Esophagus mucosa (tissue), 1 donor: Measurements from ENCODE around the gene RAB20. TPM values are rescaled to one million over a fixed set of nuclear protein-coding genes. Genes with fewer than 3 reads are reported as not detected.
"Not testable (repeated sequence)": the region's sequence is repeated elsewhere in the genome, so short reads cannot be mapped to it uniquely, and the experiment has no call there.

ENCODE experiments used
- ATAC-seq: fragments of 200-7000 bp; cut with Tn5 transposase; one replicate; pipeline ENCODE4 v1.9.1; 2020
- total RNA-seq: library from RNA; stranded (reverse); gene quantifications from one replicate; pipeline ENCODE4 v1.2.4, GENCODE V29; 2023
- donor health status: DM: yes; HTN: yes; CAD: no.

Gene RAB20, protein sequence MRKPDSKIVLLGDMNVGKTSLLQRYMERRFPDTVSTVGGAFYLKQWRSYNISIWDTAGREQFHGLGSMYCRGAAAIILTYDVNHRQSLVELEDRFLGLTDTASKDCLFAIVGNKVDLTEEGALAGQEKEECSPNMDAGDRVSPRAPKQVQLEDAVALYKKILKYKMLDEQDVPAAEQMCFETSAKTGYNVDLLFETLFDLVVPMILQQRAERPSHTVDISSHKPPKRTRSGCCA
- total RNA-seq = 1.6 TPM

DNA sequence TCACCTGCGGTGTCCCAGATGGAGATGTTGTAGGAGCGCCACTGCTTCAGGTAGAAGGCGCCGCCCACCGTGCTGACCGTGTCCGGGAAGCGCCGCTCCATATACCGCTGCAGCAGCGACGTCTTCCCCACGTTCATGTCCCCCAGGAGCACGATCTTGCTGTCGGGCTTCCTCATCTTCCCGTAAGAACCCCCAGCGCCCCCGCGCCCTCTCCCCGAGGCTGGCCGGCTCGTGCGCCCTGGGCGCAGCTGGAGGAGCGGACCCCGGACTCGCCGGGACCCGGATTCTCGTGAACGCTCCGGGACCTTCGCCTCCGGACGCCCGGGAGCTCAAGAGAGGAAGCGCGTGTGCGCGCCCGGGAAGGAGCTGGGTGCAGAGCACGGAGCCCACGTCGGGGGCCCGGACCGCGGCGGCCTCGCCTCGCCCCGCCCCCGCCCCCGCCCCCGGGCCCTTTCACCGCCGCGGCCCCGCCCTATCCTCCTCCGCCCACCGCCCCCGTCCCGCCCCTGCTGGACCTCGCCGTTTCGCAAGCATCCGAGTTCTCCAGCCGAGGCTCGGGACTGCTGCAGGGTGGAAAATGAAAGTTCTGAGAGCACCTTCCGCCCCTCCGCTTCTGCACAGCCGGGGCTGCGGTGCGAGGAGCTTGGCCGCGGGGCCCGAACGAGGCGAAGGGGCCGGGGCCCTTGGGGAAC lies at the start of gene RAB20:
TSS of gene RAB20 (minus strand) at position 379 of the 692 bp plus-strand sequence. CDS start at position 176, 203 bp downstream.
- peak; percentile 81 for ATAC-seq

DNA sequence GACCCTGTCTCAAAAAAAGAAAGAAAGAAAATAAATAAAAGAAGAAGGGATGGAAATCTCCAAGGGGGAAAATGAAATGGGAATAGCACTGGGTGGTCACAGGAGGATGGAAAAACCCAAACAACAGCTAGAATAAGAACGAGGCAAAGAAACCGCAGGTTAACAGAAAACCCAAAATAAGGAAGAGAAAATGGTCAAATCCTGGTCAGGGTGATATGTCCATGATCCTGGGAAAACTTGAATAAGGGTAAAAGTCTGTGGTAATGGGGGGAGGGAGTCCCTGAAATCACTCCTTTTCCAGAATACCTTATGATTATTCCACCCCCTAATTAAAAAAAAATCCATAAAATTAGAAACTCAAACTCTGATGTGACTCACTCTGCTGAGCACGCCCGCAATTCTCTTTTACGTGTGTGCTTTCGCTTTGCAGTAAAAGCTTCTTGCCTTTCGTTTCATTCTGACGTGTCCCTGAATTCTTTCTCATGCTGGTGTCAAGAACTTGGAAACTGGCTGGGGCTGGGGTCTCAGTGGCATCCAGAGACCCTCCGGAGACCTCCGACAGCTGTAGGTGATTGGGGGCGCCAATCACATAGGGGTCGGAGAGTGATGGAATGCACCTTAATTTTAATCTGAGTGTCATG lies 49.6 kb upstream of the RAB20 start:
- no peak for ATAC-seq

DNA sequence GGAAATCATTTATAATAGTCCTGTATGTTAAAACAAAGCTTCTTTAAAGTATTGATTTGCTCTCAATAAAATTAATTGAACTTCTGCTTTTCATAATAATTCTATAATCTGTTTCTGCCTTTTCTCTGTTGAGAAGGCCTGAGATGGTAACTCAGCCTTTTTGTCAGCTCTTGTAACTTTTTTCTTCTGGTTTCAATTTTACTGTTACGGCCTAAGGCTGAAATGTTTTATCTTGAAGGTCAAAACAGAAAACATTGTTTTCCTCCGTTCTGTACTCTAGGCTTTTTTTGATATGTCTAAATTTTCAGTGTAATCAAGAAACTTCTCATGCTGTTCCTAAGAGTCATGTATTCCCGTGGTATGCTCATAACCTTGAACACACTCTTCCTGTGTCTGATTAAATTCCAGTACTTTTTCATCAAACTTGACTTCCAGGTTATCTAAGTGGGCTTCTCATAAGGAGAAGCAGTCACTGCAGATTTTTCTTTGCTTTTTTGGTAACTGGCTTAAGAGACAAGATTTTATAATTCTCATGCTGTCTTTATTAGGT lies 46.2 kb upstream of the RAB20 start:
- no peak for ATAC-seq

DNA sequence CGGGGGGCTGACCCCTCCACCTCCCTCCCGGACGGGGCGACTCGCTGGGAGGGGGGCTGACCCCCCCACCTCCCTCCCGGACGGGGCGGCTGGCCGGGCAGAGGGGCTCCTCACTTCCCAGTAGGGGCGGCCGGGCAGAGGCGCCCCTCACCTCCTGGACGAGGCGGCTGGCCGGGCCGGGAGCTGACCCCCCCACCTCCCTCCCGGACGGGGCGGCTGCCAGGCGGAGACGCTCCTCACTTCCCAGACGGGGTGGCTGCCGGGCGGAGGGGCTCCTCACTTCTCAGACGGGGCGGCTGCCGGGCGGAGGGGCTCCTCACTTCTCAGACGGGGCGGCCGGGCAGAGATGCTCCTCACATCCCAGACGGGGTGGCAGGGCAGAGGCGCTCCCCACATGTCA lies 44.8 kb upstream of the RAB20 start:
- ATAC-seq = not testable (repeated sequence)

DNA sequence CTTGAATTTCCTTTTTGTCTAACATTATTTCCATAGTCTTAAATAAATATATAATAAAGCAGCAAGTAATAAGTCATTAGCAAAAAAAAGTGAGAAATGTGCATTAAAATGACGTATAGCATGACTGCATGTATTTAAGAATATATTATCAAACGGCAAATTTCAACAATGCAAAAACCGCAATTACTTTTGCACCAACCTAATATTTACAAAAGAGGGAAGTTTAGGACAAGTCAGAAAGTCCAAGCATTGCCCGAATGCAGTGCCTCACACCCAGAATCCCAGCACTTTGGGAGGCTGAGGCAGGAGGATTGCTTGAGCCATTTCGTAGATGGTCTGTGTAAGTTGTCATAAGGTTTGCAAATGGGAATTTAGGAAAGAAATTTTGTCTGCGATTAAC lies 43.6 kb upstream of the RAB20 start:
- no peak for ATAC-seq

DNA sequence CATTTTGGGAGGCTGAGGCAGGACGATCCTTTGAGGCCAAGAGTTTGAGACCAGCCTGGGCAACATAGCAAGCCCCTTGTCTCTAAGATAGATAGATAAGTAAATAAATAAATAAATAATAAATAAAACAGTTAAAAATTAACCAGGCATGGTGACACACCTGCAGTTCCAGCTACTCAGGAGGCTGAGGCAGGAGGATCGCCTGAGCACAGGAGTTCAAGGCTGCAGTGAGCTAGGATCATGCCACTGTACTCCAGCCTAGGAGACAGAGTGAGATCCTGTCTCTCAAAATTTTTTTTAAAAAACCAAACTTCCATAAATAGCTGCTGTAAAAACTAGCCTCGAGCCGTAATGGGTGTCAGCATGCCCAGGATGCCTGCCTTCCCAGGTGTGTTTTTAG lies 39.5 kb upstream of the RAB20 start:
- no peak for ATAC-seq

DNA sequence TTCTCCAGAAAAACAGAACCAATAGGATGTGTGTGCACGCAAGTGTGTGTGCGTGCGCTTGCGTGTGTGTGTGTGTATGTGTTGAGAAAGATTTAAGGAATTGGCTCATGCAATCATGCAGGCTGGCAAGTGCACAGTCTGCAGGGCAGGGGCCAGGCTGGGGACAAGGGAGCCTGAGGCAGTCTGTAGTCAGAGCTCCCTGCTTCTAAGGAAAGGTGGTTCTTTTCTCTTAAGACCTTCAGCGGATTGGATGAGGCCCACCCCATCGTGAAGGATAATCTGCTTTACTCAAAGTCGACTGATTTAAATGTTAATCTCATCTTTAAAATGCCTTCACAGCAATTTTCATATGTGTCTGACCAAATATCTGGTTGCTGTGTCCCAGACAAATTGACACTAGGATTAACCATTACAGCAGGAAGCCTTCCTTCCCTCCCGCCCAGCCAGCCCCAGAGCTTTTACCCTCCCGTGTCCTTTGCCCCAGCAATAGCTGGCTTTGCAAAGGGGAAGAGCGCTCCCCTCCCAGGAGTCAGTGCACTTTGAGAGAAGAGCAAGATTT lies 38.8 kb upstream of the RAB20 start:
- no peak for ATAC-seq

DNA sequence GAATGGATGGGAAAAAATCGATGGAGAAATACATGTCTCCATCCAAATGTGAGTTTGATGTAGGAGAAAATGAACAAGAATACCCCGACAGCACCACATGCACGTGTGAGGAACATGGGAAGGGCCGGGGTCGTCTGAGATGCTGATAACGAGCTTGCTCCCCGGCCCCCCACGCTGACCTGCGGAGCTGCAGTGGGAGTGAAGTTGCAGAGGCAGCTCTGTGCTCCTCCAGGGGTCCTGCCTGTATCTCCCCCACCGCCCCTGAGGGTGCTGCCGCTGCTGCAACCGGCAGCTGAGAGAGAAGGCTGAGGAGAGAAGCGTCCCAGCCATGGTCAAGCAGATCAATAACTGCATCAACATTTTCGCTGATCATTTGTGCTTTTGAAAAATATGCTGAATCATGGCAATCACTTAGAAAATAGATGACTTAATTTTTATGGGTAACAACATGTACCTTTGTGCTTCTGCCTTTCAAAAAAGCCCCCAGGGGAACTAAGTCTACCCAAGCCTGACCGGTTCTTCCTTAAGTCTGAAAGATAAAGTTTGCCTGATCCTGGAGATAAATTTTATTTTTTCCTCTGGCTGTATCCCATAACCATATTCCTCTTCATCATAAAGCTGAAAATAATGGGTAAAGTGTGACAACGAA lies 35.6 kb upstream of the RAB20 start:
- ATAC-seq = no peak

DNA sequence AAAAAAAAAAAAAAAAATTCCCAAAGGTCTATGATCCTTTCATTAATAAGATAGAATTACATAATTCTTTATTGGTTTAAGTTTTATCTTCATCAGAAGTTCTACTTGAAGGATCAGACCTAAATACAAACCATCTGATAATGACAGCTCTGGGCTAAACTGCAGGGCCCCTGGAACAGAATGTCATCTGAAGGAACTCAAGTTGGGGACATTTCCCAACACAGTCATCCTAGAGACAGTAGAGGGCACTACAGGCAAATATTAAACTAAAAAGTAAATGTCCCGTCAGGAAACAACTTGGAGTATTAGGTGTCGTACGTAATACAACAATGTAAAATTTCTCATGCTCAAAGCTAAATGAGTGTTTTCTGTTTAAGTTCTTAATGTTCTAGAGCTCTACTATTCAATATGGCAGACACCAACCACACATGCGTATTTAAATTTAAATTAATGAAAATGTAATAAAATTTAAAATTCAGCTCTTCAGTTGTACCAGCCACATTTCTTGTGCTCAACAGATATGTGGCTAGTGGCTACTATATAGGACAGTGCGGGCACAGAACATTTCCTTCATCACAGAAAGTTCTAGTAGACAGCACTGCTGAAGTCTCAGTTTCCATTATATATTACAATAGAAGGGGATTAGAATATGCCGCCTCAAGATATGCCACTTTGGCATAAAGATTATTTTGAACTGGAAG lies 32.1 kb upstream of the RAB20 start:
- peak; percentile 71 for ATAC-seq

DNA sequence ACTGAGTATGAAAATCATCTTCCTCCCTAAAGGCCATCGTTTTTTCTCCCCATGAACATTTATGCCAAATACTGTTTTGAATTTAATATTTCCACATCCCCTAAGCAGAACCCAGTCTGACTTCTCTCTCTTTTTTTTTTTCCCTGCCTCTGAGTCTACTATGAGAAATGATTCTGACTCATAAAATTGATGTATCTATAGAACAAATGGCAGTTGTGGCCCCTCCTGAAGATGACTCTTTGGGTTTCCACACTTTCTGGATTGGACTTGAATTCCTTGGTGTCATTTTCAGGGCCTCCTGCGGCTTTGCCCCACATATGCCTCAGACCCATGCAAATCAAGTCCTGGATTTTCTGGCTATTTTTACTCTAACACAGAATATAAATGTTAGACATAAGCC lies 31.1 kb upstream of the RAB20 start:
- ATAC-seq = peak; percentile 7

DNA sequence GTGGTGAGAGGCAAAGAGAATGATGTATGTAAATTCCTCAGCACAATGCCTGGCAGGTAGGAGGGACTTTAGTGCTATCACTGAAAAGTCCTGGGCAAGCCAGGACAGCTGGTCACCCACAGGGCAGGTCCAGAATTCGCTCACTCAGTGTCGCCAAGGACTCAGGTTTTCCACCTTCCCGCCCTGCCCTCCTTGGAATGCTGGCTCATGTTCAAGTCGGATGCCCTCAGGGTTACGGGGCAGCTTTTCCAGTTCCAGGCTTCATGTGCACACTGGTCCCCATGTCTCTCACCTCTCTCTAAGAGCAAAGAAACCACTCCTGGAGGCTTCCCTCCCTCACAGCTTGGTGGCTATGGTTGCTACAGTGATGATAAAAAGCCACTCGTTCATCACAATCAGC lies 29.1 kb upstream of the RAB20 start:
- ATAC-seq = peak; percentile 83

DNA sequence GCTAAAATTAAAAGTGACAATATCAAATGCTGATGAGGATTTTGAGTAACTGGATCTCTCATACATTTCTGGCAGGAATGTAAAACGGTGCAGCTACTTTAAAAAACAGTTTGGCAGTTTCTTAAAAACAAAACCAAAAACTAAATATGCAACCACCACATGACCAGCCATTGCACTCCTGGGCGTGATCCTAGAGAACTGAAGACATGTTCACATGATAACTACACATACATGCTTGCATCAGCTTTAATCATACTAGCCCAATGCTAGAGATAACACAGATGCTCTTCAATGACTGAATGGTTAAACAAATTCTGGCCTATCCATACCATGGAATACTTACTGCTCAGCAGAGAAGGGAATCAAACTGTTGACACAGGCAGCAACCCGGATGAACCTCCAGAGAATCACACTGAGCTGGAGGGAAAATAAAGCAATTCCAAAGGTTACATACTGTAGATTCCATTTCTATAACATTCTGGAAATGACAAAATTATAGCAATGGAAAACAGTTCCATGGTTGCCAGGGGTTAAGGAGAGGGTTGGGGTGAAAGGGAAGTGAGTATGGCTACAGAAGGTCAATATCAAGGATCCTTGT lies 28.4 kb upstream of the RAB20 start:
- ATAC-seq = no peak

DNA sequence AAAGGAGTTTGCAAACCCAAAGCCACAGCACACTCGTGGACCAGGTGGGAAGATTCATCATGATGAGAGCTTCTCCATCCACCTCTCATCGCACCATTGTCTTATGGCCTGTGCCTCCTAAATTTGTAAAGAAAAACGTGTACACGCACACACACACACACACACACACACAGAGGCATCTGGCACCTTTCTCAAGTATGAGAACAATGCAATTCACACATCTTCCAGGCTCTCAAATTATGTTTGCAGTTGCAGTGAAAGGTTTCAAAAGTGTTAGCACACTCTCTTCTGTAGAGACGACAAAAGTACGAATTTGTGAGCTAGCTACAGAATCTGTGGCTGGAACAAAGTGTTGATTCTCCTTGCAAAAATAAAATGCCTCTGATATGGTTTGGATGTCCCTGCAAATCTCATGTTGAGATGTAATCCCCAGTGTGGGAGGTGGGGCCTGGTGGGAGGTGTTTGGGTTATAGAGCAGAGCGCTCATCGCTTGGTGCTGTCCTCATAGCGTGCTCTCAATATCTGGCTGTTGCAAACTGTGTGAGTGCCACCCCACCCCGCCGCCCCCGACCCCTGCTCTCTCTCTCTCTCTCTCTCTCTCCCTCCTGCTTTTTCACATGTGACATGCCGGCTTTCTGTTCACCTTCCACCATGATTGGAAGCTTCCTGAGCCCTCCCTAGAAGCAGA lies 21.8 kb upstream of the RAB20 start:
- no peak for ATAC-seq

DNA sequence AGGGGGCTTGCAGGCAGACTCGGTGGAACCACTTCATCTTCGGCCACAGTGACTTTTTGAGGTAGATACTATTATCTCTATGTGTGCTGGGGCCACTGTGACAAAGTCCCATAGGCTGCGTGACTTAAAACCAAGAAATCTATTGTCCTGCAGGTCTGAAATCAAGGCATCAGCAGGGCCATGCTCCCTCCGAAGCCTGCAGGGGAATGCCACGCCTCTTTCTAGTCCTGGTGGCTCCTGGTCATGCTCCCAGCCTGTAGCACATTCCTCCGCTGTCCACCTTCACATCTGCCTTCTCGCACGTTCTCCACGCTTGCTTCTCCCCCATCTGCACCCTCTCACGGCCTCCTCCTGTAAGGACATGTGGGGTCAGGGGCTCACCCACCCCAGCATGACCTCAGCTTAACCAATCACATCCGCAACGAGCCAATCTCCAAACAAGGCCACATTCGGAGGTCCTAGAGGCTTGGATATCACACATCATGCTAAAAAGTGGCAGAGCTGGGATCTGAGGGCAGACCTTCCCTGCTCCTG lies 21.0 kb upstream of the RAB20 start:
- no peak for ATAC-seq

DNA sequence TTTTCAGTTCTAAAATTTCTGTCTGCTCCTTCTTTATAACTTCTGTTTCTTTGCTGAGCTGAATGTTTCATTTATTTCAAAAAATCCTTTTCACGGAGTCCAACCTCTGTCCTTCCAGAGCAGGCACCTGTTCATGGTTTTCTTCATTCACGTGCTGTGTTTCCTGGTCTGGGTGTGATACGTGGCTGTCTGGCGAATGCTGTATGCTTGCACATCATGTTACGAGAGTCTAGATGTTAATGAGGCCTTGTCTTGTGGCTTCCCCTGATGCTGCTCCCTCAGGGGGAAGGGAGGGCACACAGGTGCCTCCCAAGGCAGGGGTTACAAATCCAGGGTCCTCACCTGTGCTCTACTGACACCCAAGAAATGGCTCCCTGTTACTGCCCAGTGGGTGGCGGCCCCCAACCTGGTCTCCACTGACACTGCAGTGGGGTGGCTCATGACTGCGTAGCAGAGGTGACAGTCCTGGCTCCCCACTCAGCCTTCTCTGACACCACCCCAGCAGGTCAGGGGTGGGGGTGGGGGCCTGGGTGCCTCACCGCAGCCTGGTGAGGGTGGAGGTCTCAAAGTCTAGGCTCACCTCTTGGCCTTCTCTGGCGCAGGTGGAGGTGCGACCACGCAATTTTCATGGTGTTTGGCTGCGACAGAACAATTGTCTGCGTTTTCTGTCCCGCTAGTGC lies 20.1 kb upstream of the RAB20 start:
- ATAC-seq = no peak

DNA sequence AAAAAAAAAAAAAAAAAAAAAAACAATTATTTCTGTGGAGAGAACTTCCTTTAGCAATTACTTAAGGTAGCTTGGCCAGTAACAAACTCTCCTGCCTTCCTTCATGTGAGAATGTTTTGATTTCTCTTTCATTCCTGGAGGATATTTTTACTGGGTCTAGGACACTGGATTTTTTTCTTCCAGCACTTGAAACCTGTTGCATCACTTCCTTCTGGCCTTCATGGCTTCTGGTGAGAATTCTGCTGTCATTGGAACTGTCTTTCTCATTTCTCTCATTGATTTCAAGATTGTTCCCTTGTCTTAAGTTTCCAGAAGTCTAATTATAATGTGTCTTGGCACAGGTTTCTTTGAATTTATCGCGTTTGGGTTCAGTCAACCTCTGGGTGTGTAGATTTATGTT lies 19.3 kb upstream of the RAB20 start:
- ATAC-seq = no peak

DNA sequence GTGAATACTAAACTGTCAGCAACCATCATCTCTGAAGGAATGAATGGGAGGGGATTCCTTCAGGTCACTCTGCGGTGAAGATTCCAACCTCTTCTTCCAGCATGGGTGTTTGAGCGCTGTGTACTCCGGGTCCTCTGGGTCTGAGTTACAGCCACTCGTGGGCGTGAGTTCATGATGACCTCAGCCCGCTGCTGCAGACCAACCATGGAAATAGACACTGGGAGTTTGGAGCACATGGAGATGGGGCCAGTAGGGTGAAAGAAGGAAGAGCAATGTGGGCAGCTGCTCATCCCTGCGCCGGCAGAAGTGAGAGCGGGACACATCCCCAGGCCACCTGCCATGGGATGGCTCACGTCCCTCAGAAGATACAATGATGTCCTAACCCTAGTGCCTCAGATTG lies 16.8 kb upstream of the RAB20 start:
- no peak for ATAC-seq

DNA sequence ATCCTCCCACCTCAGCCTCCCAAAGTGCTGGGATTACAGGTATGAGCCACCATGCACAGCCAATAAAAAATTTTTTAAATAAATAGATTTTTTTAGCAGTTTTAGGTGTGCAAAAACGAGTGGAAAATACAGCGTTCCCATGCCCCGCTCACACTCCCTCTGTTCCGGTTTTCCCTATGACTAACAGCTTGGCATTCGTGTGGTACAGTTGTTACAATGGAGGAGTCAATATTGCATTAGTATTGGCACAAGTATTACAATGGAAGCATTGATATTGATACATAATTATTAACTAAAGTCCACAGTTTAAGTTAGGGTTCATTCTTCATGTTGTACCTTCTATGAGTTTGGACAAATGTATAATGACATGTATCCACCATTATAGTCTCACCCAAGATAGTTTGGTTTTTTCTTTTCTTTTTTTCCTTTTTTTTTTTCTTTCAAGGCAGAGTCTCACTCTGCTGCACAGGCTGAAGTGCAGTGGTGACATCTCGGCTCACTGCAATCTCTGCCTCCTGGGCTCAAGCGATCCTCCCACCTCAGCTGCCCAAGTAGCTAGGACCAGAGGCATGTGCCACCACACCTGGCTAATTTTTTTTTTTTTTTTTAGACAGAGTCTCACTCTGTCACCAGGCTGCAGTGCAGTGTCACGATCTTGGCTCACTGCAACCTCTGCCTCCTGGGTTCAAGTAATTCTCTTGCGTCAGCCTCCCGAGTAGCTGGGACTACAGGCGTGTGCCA lies 15.4 kb upstream of the RAB20 start:
- no peak for ATAC-seq

DNA sequence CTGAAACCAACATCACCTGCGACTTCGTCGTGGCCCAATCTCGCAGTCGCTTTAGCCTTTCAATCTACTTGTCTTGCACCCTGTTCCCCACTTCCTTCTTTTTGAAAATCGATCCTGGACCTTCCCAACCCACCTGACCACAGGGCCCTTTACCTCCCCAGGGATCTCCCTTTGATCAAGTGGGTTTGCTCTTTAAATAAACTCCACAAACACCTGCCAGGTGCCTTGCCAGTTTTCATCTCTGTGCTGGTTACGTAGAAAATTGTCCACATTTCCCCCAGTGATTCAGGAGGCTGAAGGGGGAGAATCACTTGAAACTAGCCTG lies 14.5 kb upstream of the RAB20 start:
- no peak for ATAC-seq
